Measurements from ENCODE around the gene CDH4. TPM values are rescaled to one million over a fixed set of nuclear protein-coding genes. Genes with fewer than 3 reads are reported as not detected.

The CDH4 gene
- total and polyA plus RNA-seq, 2 donors (not counting 3 experiments of a cell fraction or from before 2014, with no cell fraction given): 0.17 to 0.51 TPM

DNA sequence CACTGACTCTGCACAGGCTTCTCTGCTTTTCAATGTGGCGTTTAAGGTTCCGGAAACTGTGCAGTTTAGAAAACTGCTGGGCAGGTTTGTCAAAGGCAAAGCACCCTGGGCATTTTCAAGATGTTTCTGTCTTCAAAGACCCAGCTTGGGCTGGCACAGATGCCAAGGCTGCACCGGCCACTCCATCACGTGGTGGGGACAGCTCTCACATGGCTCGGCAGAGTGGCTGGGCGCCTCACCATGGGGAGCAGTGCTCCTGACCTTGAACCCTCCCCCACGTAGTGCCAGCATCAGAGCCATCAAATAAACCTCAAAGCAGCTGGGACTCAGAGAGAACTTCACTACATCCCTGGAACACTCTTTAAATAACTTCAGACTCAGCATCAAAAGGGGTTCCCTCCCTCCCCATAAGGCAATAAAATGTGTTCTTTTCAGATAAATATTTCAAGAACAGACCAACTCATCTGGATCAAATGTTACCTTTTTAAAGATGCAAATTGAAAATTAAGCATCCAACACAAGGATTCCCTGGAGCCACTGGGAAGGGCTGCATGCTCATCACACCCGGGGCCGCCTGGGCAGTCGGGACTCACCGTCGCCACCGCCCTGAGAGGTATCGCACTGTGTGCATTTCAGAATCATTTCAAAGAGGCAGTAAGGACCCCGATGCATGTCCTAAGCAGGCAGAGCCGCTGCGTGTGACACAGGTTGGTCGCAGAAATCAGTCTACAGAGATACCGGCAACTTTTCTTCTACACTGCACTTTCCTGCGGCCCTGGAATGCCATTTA lies 157.1 kb downstream of the CDH4 start:
- Histone ChIP-seq H3K9me1 (replicated peaks; ENCODE audit: control insufficient read depth, extremely low read depth, insufficient read depth, low read length) (no peaks in the 10 kb centered on the region), H3K27me3 (ENCODE audit: control insufficient read depth in 2 of 2, insufficient read depth in 2 of 2, low read length in 2 of 2) (no peaks in the 10 kb centered on the region), H2AFZ (ENCODE audit: low read depth, low read length) (no peak overlapping the region), H3K4me3 (replicated peaks in 1 of 3; ENCODE audit: insufficient read depth in 1 of 3, low read depth in 1 of 3, low read length in 3 of 3) (no peak overlapping the region), H4K20me1 (replicated peaks; ENCODE audit: control insufficient read depth, extremely low read depth, insufficient read depth, low read length) (no peaks in the 10 kb centered on the region), H3K36me3 (ENCODE audit: control insufficient read depth in 2 of 2, extremely low read depth in 1 of 2, insufficient read depth in 2 of 2, low read length in 2 of 2) (no peaks in the 10 kb centered on the region), H3K9me3 (replicated peaks; ENCODE audit: control insufficient read depth, insufficient read depth, low read length) (peaks cover 12% of the 10 kb centered on the region), H3K27ac (ENCODE audit: insufficient read depth, low read depth, low read length) (no peak overlapping the region), H3K9ac (replicated peaks; ENCODE audit: extremely low read depth, insufficient read depth, low read length) (no peak overlapping the region), H3K79me2 (ENCODE audit: control insufficient read depth, insufficient read depth, low read length) (no peaks in the 10 kb centered on the region), H3K4me1 (ENCODE audit: control insufficient read depth, extremely low read depth, insufficient read depth, low read length) (no peaks in the 10 kb centered on the region), H3K4me2 (ENCODE audit: insufficient read depth, low read length) (no peak overlapping the region)
- CTCF ChIA-PET: no interaction called here
- DNase-seq (ENCODE audit: low read depth, low spot score) (no peak), FAIRE-seq (no peak)
- BruUV-seq (replicated peaks): no TSS peak
- dilution Hi-C loops (cut with MboI; ENCODE audit: extremely low pct_ligation_motif_present, low sequenced_read_pairs) (no loop called here), intact Hi-C loops (cut with micrococcal nuclease) (no loop called here)
- POLR2A ChIA-PET: no interaction called here
- TF ChIP-seq GATA2 (IDR thresholded peaks at IDR 0.05; ENCODE audit: insufficient read depth, insufficient read length, low read depth, low read length) (no peak), MYC (IDR thresholded peaks at IDR 0.05; ENCODE audit: low read depth, low read length) (no peak), EZH2 (IDR thresholded peaks at IDR 0.05; ENCODE audit: borderline replicate concordance, low read depth, low read length, severe bottlenecking) (no peak), FOS (IDR thresholded peaks at IDR 0.05; ENCODE audit: borderline replicate concordance, insufficient read depth, low read length) (no peak), POLR2AphosphoS5 (IDR thresholded peaks at IDR 0.05; ENCODE audit: insufficient read depth, low read depth, low read length) (no peak), POLR2A (IDR thresholded peaks at IDR 0.05; ENCODE audit: low read depth, low read length) (no peak), JUN (IDR thresholded peaks at IDR 0.05; ENCODE audit: borderline replicate concordance, insufficient read depth, insufficient read length, low read depth) (no peak)
- TF ChIP-seq, protein P1, sequence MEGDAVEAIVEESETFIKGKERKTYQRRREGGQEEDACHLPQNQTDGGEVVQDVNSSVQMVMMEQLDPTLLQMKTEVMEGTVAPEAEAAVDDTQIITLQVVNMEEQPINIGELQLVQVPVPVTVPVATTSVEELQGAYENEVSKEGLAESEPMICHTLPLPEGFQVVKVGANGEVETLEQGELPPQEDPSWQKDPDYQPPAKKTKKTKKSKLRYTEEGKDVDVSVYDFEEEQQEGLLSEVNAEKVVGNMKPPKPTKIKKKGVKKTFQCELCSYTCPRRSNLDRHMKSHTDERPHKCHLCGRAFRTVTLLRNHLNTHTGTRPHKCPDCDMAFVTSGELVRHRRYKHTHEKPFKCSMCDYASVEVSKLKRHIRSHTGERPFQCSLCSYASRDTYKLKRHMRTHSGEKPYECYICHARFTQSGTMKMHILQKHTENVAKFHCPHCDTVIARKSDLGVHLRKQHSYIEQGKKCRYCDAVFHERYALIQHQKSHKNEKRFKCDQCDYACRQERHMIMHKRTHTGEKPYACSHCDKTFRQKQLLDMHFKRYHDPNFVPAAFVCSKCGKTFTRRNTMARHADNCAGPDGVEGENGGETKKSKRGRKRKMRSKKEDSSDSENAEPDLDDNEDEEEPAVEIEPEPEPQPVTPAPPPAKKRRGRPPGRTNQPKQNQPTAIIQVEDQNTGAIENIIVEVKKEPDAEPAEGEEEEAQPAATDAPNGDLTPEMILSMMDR (IDR thresholded peaks at IDR 0.05; ENCODE audit: extremely low read depth in 1 of 2, insufficient read depth in 1 of 2, low read depth in 1 of 2, low read length in 2 of 2): no peak
- TF ChIP-seq, protein P2, sequence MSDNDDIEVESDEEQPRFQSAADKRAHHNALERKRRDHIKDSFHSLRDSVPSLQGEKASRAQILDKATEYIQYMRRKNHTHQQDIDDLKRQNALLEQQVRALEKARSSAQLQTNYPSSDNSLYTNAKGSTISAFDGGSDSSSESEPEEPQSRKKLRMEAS (IDR thresholded peaks at IDR 0.05; ENCODE audit: insufficient read depth, insufficient read length): no peak

Data from endothelial cell of umbilical vein (primary cell).